ENCODE measurements around the gene CNPY3. TPM values are rescaled to one million over a fixed set of nuclear protein-coding genes. Genes with fewer than 3 reads are reported as not detected.

CNPY3 gene
- total and polyA plus RNA-seq, 2 of the 13 experiments (the other 11 are each of a cell fraction or from before 2014, with no cell fraction given) = 42.3 to 60.2 TPM

GRCh38 chr6:42938987-42939809 lies 9.9 kb downstream of the CNPY3 start:
- H3K27ac ChIP-seq (ENCODE audit: extremely low read length, insufficient read depth, low read length) = peak overlapping the region; percentile 81
- no TSS peak for BruUV-seq (replicated peaks)
- in situ Hi-C loops (cut with HindIII; ENCODE audit: extremely low pct_ligation_motif_present, low pct_unique_long_range_greater_than_20kb) = no loop called here
- peak; percentile 66; the same call in 1 of the 2 replicates for TF ChIP-seq DMAP1 (CRISPR knock-in tag; IDR thresholded peaks at IDR 0.05)
- no peak for TF ChIP-seq CBX1 (IDR thresholded peaks at IDR 0.05; ENCODE audit: low read depth)
- TF ChIP-seq ASH2L (IDR thresholded peaks at IDR 0.05; ENCODE audit: insufficient read length, low read depth, low read length) = no peak
- no peak for TF ChIP-seq RFX3 (CRISPR knock-in tag; IDR thresholded peaks at IDR 0.05)
- TF ChIP-seq E2F2 (CRISPR knock-in tag; IDR thresholded peaks at IDR 0.05; ENCODE audit: borderline replicate concordance) = no peak
- peak; percentile 69 for TF ChIP-seq ZNF704 (CRISPR knock-in tag; IDR thresholded peaks at IDR 0.05; ENCODE audit: borderline replicate concordance)
- TF ChIP-seq ZNF264 (CRISPR knock-in tag; IDR thresholded peaks at IDR 0.05) = no peak; the same call in 1 of the 2 replicates
- no peak; the same call in 1 of the 2 replicates for TF ChIP-seq AHR (CRISPR knock-in tag; IDR thresholded peaks at IDR 0.05)
- TF ChIP-seq FOXC1 (CRISPR knock-in tag; IDR thresholded peaks at IDR 0.05; ENCODE audit: borderline replicate concordance) = 0 out of 2 replicates have a peak, but pooled peaks have one; percentile 71
- 0 out of 2 replicates have a peak, but pooled peaks have one; percentile 74 for TF ChIP-seq ZNF557 (CRISPR knock-in tag; IDR thresholded peaks at IDR 0.05)
- TF ChIP-seq GATAD2A (CRISPR knock-in tag; IDR thresholded peaks at IDR 0.05) = peak; percentile 94
- TF ChIP-seq ZNF629 (CRISPR knock-in tag; conservative IDR thresholded peaks at IDR 0.05) = peak; percentile 51; the same call in 1 of the 2 replicates
- TF ChIP-seq TOPORS (CRISPR knock-in tag; IDR thresholded peaks at IDR 0.05) = peak; percentile 67; the same call in 1 of the 2 replicates
- peak; percentile 82 for TF ChIP-seq KDM6A (CRISPR knock-in tag; IDR thresholded peaks at IDR 0.05; ENCODE audit: low read depth)
- TF ChIP-seq PBX2 (CRISPR knock-in tag; IDR thresholded peaks at IDR 0.05) = no peak
- no peak for TF ChIP-seq TOE1 (CRISPR knock-in tag; IDR thresholded peaks at IDR 0.05)
- TF ChIP-seq THAP9 (CRISPR knock-in tag; IDR thresholded peaks at IDR 0.05; ENCODE audit: borderline replicate concordance) = no peak
- TF ChIP-seq ZBTB20 (CRISPR knock-in tag; IDR thresholded peaks at IDR 0.05; ENCODE audit: borderline replicate concordance, low read depth) = no peak

More at GRCh38 chr6:42938987-42939809, 9.9 kb downstream of the CNPY3 start:
- H3K4me2 ChIP-seq (ENCODE audit: low read depth, low read length) = peak overlapping the region; percentile 57
- intact Hi-C loops (cut with micrococcal nuclease; ENCODE audit: unreplicated experiment) = loop anchor here (5.0 kb wide), 1 partner anchor 37 kb away; no protein-coding TSS in a partner anchor
- H3K9ac ChIP-seq (ENCODE audit: insufficient read depth, low read depth, low read length) = no peak overlapping the region; the same call in 1 of the 2 replicates
- H4K20me1 ChIP-seq (ENCODE audit: insufficient read depth, low read length) = no peaks in the 10 kb centered on the region
- H3K9me3 ChIP-seq (ENCODE audit: low read length) = no peaks in the 10 kb centered on the region
- DNase-seq (ENCODE audit: low spot score) = peak; percentile 86
- H3K79me2 ChIP-seq (ENCODE audit: insufficient read depth, low read length) = peaks cover 2% of the 10 kb centered on the region
- H3K4me3 ChIP-seq (replicated peaks in 1 of 3; ENCODE audit: insufficient read depth in 1 of 3, low read depth in 2 of 3, low read length in 3 of 3) = peak overlapping the region in 1 of 3 experiments; percentile 20; a peak in 1 of 6 replicates
- no peak overlapping the region for H2AFZ ChIP-seq (ENCODE audit: low read length)
- FAIRE-seq = peak; percentile 92
- ChIA-PET POLR2A (interaction anchor here (0.9 to 5.0 kb wide), 12 partner anchors 9 to 121 kb away, joined by 3 to 56 read pairs (median 6); partner anchors contain the start of genes CNPY3, GNMT, KLHDC3 and MEA1), CTCF (ENCODE audit: low intra/inter-chr PET ratio, low total read pairs) (interaction anchor here (1.2 kb wide), 1 partner anchor 26 kb away, joined by 3 read pairs; no protein-coding TSS in a partner anchor)
- ATAC-seq = peak; percentile 87
- peaks cover 64% of the 10 kb centered on the region for H3K4me1 ChIP-seq (ENCODE audit: insufficient read depth, low read length)
- WGBS (ENCODE audit: low lambda C conversion rate) = 18% methylated on average over 9 of the region's 9 CpGs
- H3K36me3 ChIP-seq (replicated peaks in 1 of 2; ENCODE audit: control insufficient read depth in 1 of 2, insufficient read depth in 2 of 2, low read length in 2 of 2) = peaks cover 12 to 35% of the 10 kb centered on the region in 2 experiments
- no peaks in the 10 kb centered on the region for H3K27me3 ChIP-seq (ENCODE audit: control insufficient read depth in 1 of 2, insufficient read depth in 2 of 2, low read length in 2 of 2)
